ENCODE measurements around the gene HMBS. TPM values are rescaled to one million over a fixed set of nuclear protein-coding genes. Genes with fewer than 3 reads are reported as not detected.

The HMBS gene
- total RNA-seq, 1 experiment from 2014 or later = 9.3 TPM

GRCh38 chr11:119046489-119046888 is 38.2 kb upstream of the HMBS start:
- no peaks in the 10 kb centered on the region for H3K27me3 ChIP-seq (ENCODE audit: low read length)
- H3K79me2 ChIP-seq (ENCODE audit: low read length) = no peaks in the 10 kb centered on the region
- no peaks in the 10 kb centered on the region for H3K4me1 ChIP-seq (ENCODE audit: insufficient read depth, low read length)
- H3F3A ChIP-seq (ENCODE audit: low read length, unreplicated experiment) = no peaks in the 10 kb centered on the region
- intact Hi-C loops (cut with micrococcal nuclease) = no loop called here
- TF ChIP-seq EZH2phosphoT487 (IDR thresholded peaks at IDR 0.05; ENCODE audit: borderline replicate concordance, low read length) (no peak), CTCF (conservative IDR thresholded peaks at IDR 0.05; ENCODE audit: low read depth, low read length) (no peak), EZH2 (IDR thresholded peaks at IDR 0.05; ENCODE audit: low read length, unreplicated experiment) (no peak)
- no peak overlapping the region for H3K27ac ChIP-seq (ENCODE audit: low read length)
- no peak overlapping the region for H3K4me3 ChIP-seq (ENCODE audit: low read length)
- no peak overlapping the region for H2AFZ ChIP-seq (ENCODE audit: low read length)
- H3K9me2 ChIP-seq (replicated peaks; ENCODE audit: low read length) = no peaks in the 10 kb centered on the region
- no peaks in the 10 kb centered on the region for H4K20me1 ChIP-seq (ENCODE audit: low read length)
- POLR2A ChIA-PET (ENCODE audit: unreplicated experiment) = interaction anchor here (0.6 kb wide), 1 partner anchor 615 kb away, joined by 14 read pairs; no protein-coding TSS in a partner anchor
- CTCF ChIA-PET = no interaction called here
- H3K9ac ChIP-seq (ENCODE audit: low read length) = no peak overlapping the region
- DNase-seq (no peak), ATAC-seq (no peak)
- H3K9me3 ChIP-seq (ENCODE audit: low read length) = no peaks in the 10 kb centered on the region
- peaks cover 49% of the 10 kb centered on the region for H3K36me3 ChIP-seq (ENCODE audit: low read depth, low read length)
- BruUV-seq (replicated peaks) = no TSS peak
- no peak overlapping the region for H3K4me2 ChIP-seq (ENCODE audit: low read length)

- Histone ChIP-seq H3K9me2 (replicated peaks; ENCODE audit: low read length) (no peaks in the 10 kb centered on the region), H3K4me2 (ENCODE audit: low read length) (no peak overlapping the region), H3F3A (ENCODE audit: low read length, unreplicated experiment) (no peaks in the 10 kb centered on the region), H3K27me3 (ENCODE audit: low read length) (no peaks in the 10 kb centered on the region), H3K79me2 (ENCODE audit: low read length) (no peaks in the 10 kb centered on the region), H3K9ac (ENCODE audit: low read length) (no peak overlapping the region), H4K20me1 (ENCODE audit: low read length) (no peaks in the 10 kb centered on the region), H2AFZ (ENCODE audit: low read length) (no peak overlapping the region), H3K4me1 (ENCODE audit: insufficient read depth, low read length) (no peaks in the 10 kb centered on the region), H3K36me3 (ENCODE audit: low read depth, low read length) (peaks cover 54% of the 10 kb centered on the region), H3K4me3 (ENCODE audit: low read length) (no peak overlapping the region), H3K9me3 (ENCODE audit: low read length) (no peaks in the 10 kb centered on the region), H3K27ac (ENCODE audit: low read length) (no peak overlapping the region)
- no TSS peak for BruUV-seq (replicated peaks)
- ChIA-PET POLR2A (ENCODE audit: unreplicated experiment) (interaction anchor here (0.5 kb wide), 1 partner anchor 19 kb away, joined by 31 read pairs; no protein-coding TSS in a partner anchor), CTCF (interaction anchor here (0.6 kb wide), 1 partner anchor 60 kb away, joined by 4 read pairs; the partner anchor contains the start of gene C2CD2L)
- ATAC-seq (no peak), DNase-seq (no peak)
- intact Hi-C loops (cut with micrococcal nuclease) = no loop called here
- TF ChIP-seq EZH2phosphoT487 (IDR thresholded peaks at IDR 0.05; ENCODE audit: borderline replicate concordance, low read length) = no peak
- TF ChIP-seq EZH2 (IDR thresholded peaks at IDR 0.05; ENCODE audit: low read length, unreplicated experiment) = no peak
- no peak for TF ChIP-seq CTCF (conservative IDR thresholded peaks at IDR 0.05; ENCODE audit: low read depth, low read length)
Measured at GRCh38 chr11:119047205-119047604, 37.5 kb upstream of the HMBS start.

GRCh38 chr11:119048644-119049043 is 36.0 kb upstream of the HMBS start:
- no peaks in the 10 kb centered on the region for H3K9me2 ChIP-seq (replicated peaks; ENCODE audit: low read length)
- no peaks in the 10 kb centered on the region for H3K9me3 ChIP-seq (ENCODE audit: low read length)
- no peak overlapping the region for H3K4me2 ChIP-seq (ENCODE audit: low read length)
- H3K27me3 ChIP-seq (ENCODE audit: low read length) = no peaks in the 10 kb centered on the region
- no TSS peak for BruUV-seq (replicated peaks)
- H3K79me2 ChIP-seq (ENCODE audit: low read length) = no peaks in the 10 kb centered on the region
- CTCF ChIA-PET = no interaction called here
- no peaks in the 10 kb centered on the region for H4K20me1 ChIP-seq (ENCODE audit: low read length)
- intact Hi-C loops (cut with micrococcal nuclease) = no loop called here
- no peak overlapping the region for H2AFZ ChIP-seq (ENCODE audit: low read length)
- POLR2A ChIA-PET (ENCODE audit: unreplicated experiment) = no interaction called here
- H3K27ac ChIP-seq (ENCODE audit: low read length) = no peak overlapping the region
- peaks cover 69% of the 10 kb centered on the region for H3K36me3 ChIP-seq (ENCODE audit: low read depth, low read length)
- no peak overlapping the region for H3K4me3 ChIP-seq (ENCODE audit: low read length)
- H3F3A ChIP-seq (ENCODE audit: low read length, unreplicated experiment) = no peaks in the 10 kb centered on the region
- TF ChIP-seq CTCF (conservative IDR thresholded peaks at IDR 0.05; ENCODE audit: low read depth, low read length) (no peak), EZH2phosphoT487 (IDR thresholded peaks at IDR 0.05; ENCODE audit: borderline replicate concordance, low read length) (no peak), EZH2 (IDR thresholded peaks at IDR 0.05; ENCODE audit: low read length, unreplicated experiment) (no peak)
- DNase-seq (no peak), ATAC-seq (no peak)
- H3K9ac ChIP-seq (ENCODE audit: low read length) = no peak overlapping the region
- no peaks in the 10 kb centered on the region for H3K4me1 ChIP-seq (ENCODE audit: insufficient read depth, low read length)
